Stimulated activated naive CD8-positive, alpha-beta T cell treated with anti-CD3 and anti-CD28 coated beads, Interleukin-15, amount 100 ng/mL, for 72 hours (primary cell): ENCODE results near the gene COL5A3.

ENCODE experiments used
- ATAC-seq: fragments of 150-1000 bp; cut with Tn5 transposase; 2 replicates; pipeline ENCODE4 v1.10.0; 2021; ENCODE audit warnings: mild to moderate bottlenecking, moderate library complexity
- DNase-seq, 2 donors: peaks; one replicate each; pipeline ENCODE4 v3.0.0; 2021 to 2022
- H3K27ac Mint-ChIP-seq, 2 donors: one replicate each; pipeline ENCODE4 v1.8.0; 2022; ENCODE audit warnings: mild to moderate bottlenecking in 2 of 2, mixed read lengths in 2 of 2, moderate library complexity in 2 of 2
- H3K27me3 Mint-ChIP-seq: one replicate; pipeline ENCODE4 v1.8.0; 2022; ENCODE audit warnings: mixed read lengths
- H3K4me1 Mint-ChIP-seq: one replicate; pipeline ENCODE4 v1.8.0; 2022; ENCODE audit warnings: mild to moderate bottlenecking, mixed read lengths
- H3K4me3 Mint-ChIP-seq, 2 donors: one replicate each; pipeline ENCODE4 v1.8.0; 2022; ENCODE audit warnings: mild to moderate bottlenecking in 2 of 2, mixed read lengths in 2 of 2, moderate library complexity in 1 of 2
- H3K9me3 Mint-ChIP-seq, 2 donors: one replicate each; pipeline ENCODE4 v1.8.0; 2022; ENCODE audit warnings: mixed read lengths in 2 of 2

The COL5A3 gene

GRCh38 chr19:10003271-10003670, 7.0 kb downstream of the COL5A3 start:
- peaks cover 33% of the 10 kb centered on the region for H3K4me1 Mint-ChIP-seq
- DNase-seq, result no peak
- H3K27ac Mint-ChIP-seq, result no peak overlapping the region
- H3K9me3 Mint-ChIP-seq, result no peaks in the 10 kb centered on the region
- peaks cover 79% of the 10 kb centered on the region for H3K27me3 Mint-ChIP-seq
- H3K4me3 Mint-ChIP-seq, result no peak overlapping the region
- no peak for ATAC-seq

- Mint-ChIP-seq H3K4me3 (no peak overlapping the region), H3K4me1 (peaks cover 23% of the 10 kb centered on the region), H3K9me3 (no peaks in the 10 kb centered on the region), H3K27ac (no peak overlapping the region), H3K27me3 (peaks cover 71% of the 10 kb centered on the region)
- ATAC-seq (no peak), DNase-seq (no peak)
Observed at GRCh38 chr19:10001899-10002298, 8.4 kb downstream of the COL5A3 start.

GRCh38 chr19:10000171-10000826, 10.0 kb downstream of the COL5A3 start:
- ATAC-seq (peak; percentile 37), DNase-seq (peak; percentile 55 to 60)
- Mint-ChIP-seq H3K27me3 (peaks cover 60% of the 10 kb centered on the region), H3K27ac (peak overlapping the region in 1 of 2 donors; percentile 36), H3K4me1 (peaks cover 7% of the 10 kb centered on the region), H3K9me3 (no peaks in the 10 kb centered on the region), H3K4me3 (no peak overlapping the region)

- Mint-ChIP-seq H3K4me3 (no peak overlapping the region), H3K9me3 (no peaks in the 10 kb centered on the region), H3K4me1 (peaks cover 6% of the 10 kb centered on the region), H3K27ac (no peak overlapping the region), H3K27me3 (peaks cover 37% of the 10 kb centered on the region)
- no peak for ATAC-seq
- DNase-seq, result no peak
Observed at GRCh38 chr19:9996541-9996940, 13.8 kb downstream of the COL5A3 start.

GRCh38 chr19:9995999-9996398, 14.3 kb downstream of the COL5A3 start:
- Mint-ChIP-seq H3K9me3 (no peaks in the 10 kb centered on the region), H3K27me3 (peaks cover 40% of the 10 kb centered on the region), H3K4me3 (no peak overlapping the region), H3K4me1 (peaks cover 6% of the 10 kb centered on the region), H3K27ac (no peak overlapping the region)
- no peak for DNase-seq
- no peak for ATAC-seq

GRCh38 chr19:9995084-9995483, 15.2 kb downstream of the COL5A3 start:
- Mint-ChIP-seq H3K27me3 (peaks cover 39% of the 10 kb centered on the region), H3K4me3 (no peak overlapping the region), H3K9me3 (no peaks in the 10 kb centered on the region), H3K27ac (no peak overlapping the region), H3K4me1 (peaks cover 2% of the 10 kb centered on the region)
- DNase-seq, result no peak
- ATAC-seq, result no peak

GRCh38 chr19:9991425-9992191, 18.7 kb downstream of the COL5A3 start:
- no peak for DNase-seq
- Mint-ChIP-seq H3K4me1 (no peaks in the 10 kb centered on the region), H3K27me3 (peaks cover 18% of the 10 kb centered on the region), H3K27ac (peak overlapping the region in 1 of 2 donors; percentile 34), H3K9me3 (no peaks in the 10 kb centered on the region), H3K4me3 (no peak overlapping the region)
- no peak for ATAC-seq

- DNase-seq, result no peak
- no peaks in the 10 kb centered on the region for H3K4me1 Mint-ChIP-seq
- no peak overlapping the region for H3K4me3 Mint-ChIP-seq
- no peaks in the 10 kb centered on the region for H3K9me3 Mint-ChIP-seq
- no peak for ATAC-seq
- H3K27ac Mint-ChIP-seq, result no peak overlapping the region
- H3K27me3 Mint-ChIP-seq, result peaks cover 29% of the 10 kb centered on the region
Observed at GRCh38 chr19:9989504-9989903, 20.8 kb downstream of the COL5A3 start.

- no peak overlapping the region for H3K4me3 Mint-ChIP-seq
- DNase-seq (no peak), ATAC-seq (no peak)
- no peaks in the 10 kb centered on the region for H3K9me3 Mint-ChIP-seq
- peaks cover 51% of the 10 kb centered on the region for H3K27me3 Mint-ChIP-seq
- no peaks in the 10 kb centered on the region for H3K4me1 Mint-ChIP-seq
- no peak overlapping the region for H3K27ac Mint-ChIP-seq
Observed at GRCh38 chr19:9986787-9987281, 23.5 kb downstream of the COL5A3 start.

GRCh38 chr19:9981406-9982260, 28.7 kb downstream of the COL5A3 start:
- no peak overlapping the region for H3K27ac Mint-ChIP-seq
- H3K9me3 Mint-ChIP-seq, result peaks cover 0 to 7% of the 10 kb centered on the region in 2 donors
- H3K4me3 Mint-ChIP-seq, result no peak overlapping the region
- DNase-seq, result no peak
- no peaks in the 10 kb centered on the region for H3K4me1 Mint-ChIP-seq
- ATAC-seq, result no peak
- H3K27me3 Mint-ChIP-seq, result peaks cover 48% of the 10 kb centered on the region

GRCh38 chr19:9972103-9972502, 38.2 kb downstream of the COL5A3 start:
- no peak for DNase-seq
- no peak for ATAC-seq
- H3K27ac Mint-ChIP-seq, result no peak overlapping the region
- no peaks in the 10 kb centered on the region for H3K4me1 Mint-ChIP-seq
- H3K9me3 Mint-ChIP-seq, result peaks cover 5 to 6% of the 10 kb centered on the region in 2 donors
- H3K27me3 Mint-ChIP-seq, result peaks cover 22% of the 10 kb centered on the region
- no peak overlapping the region for H3K4me3 Mint-ChIP-seq

- peaks cover 6% of the 10 kb centered on the region for H3K4me1 Mint-ChIP-seq
- peaks cover 30% of the 10 kb centered on the region for H3K27me3 Mint-ChIP-seq
- no peak for DNase-seq
- ATAC-seq, result no peak
- no peak overlapping the region for H3K27ac Mint-ChIP-seq
- H3K9me3 Mint-ChIP-seq, result peaks cover 5 to 6% of the 10 kb centered on the region in 2 donors
- H3K4me3 Mint-ChIP-seq, result no peak overlapping the region
Observed at GRCh38 chr19:9971166-9971897, 39.0 kb downstream of the COL5A3 start.

GRCh38 chr19:9970481-9970880, 39.8 kb downstream of the COL5A3 start:
- Mint-ChIP-seq H3K27ac (no peak overlapping the region), H3K4me3 (no peak overlapping the region), H3K9me3 (peaks cover 5 to 6% of the 10 kb centered on the region in 2 donors), H3K4me1 (peaks cover 6% of the 10 kb centered on the region), H3K27me3 (peaks cover 38% of the 10 kb centered on the region)
- DNase-seq (no peak), ATAC-seq (peak; percentile 4)

GRCh38 chr19:9969688-9969975, 40.7 kb downstream of the COL5A3 start:
- DNase-seq (no peak), ATAC-seq (no peak)
- H3K27ac Mint-ChIP-seq, result no peak overlapping the region
- H3K4me1 Mint-ChIP-seq, result peaks cover 6% of the 10 kb centered on the region
- H3K4me3 Mint-ChIP-seq, result no peak overlapping the region
- peaks cover 5 to 6% of the 10 kb centered on the region in 2 donors for H3K9me3 Mint-ChIP-seq
- peaks cover 41% of the 10 kb centered on the region for H3K27me3 Mint-ChIP-seq
